ENCODE results near the gene BMAL1. TPM values are rescaled to one million over a fixed set of nuclear protein-coding genes. Genes with fewer than 3 reads are reported as not detected.

Gene BMAL1
- polyA plus RNA-seq, 3 donors from 2014 or later: 20.2 to 29.6 (median 20.2) TPM

- Mint-ChIP-seq H3K36me3 (peaks cover 0 to 6% (median 4%) of the 10 kb centered on the region in 3 donors), H3K27ac (peak overlapping the region in 5 of 6 donors; percentile 74 to 86 (median 82)), H3K4me3 (peak overlapping the region; percentile 40 to 80 (median 76)), H3K9me3 (no peaks in the 10 kb centered on the region), H3K27me3 (ENCODE audit: low read depth in 3 of 3) (peaks cover 0 to 7% (median 0%) of the 10 kb centered on the region in 3 donors), H3K4me1 (no peaks in the 10 kb centered on the region)
- DNase-seq: no peak
Observed at GRCh38 chr11:13303668-13304649, 26.4 kb downstream of the BMAL1 start.

DNA sequence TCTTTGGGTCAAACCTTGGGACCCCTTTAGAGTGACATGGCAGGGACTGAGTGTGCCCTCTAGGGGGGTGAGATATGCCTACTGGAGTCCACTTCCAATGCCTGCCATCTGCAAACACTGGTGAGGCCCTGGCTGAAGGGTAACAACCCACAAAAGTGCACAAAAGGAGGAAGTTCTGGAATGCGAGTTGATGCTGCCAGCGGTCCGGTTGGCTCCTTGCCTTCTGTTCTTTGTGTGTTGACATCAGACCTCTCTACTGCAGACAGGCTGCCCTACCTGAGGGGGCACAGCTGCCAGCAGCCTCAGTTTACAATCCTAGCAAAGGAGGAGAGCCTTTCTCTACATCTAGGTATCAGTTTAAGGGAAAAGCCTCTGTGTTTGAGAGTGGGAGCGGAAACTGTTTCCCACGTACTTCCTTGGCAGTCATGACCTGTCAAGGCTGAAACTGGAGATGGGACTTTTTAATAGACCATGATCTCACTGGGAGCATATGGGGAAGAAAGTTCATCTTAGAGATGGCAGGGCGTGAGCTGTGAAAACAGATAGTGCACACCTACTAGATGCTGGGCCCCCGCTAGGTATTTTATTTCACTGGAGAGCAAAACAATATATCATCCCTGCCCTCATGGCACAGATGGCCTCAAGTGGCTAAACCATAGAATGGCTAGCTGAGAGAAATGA is 27.2 kb downstream of the BMAL1 start:
- Mint-ChIP-seq H3K4me1 (no peaks in the 10 kb centered on the region), H3K9me3 (no peaks in the 10 kb centered on the region), H3K27ac (peak overlapping the region in 3 of 6 donors; percentile 1 to 79 (median 24)), H3K27me3 (ENCODE audit: low read depth in 3 of 3) (peaks cover 0 to 7% (median 0%) of the 10 kb centered on the region in 3 donors), H3K4me3 (peak overlapping the region in 1 of 5 donors; percentile 18), H3K36me3 (peaks cover 0 to 6% (median 0%) of the 10 kb centered on the region in 3 donors)
- no peak for DNase-seq

GRCh38 chr11:13308704-13309103 is 31.1 kb downstream of the BMAL1 start:
- Mint-ChIP-seq H3K4me3 (no peak overlapping the region), H3K9me3 (no peaks in the 10 kb centered on the region), H3K27me3 (ENCODE audit: low read depth in 3 of 3) (peaks cover 1 to 5% (median 2%) of the 10 kb centered on the region in 3 donors), H3K27ac (no peak overlapping the region), H3K4me1 (peaks cover 0 to 14% of the 10 kb centered on the region in 2 donors), H3K36me3 (peaks cover 0 to 22% (median 10%) of the 10 kb centered on the region in 3 donors)
- DNase-seq: no peak

GRCh38 chr11:13309156-13309555 is 31.6 kb downstream of the BMAL1 start:
- Mint-ChIP-seq H3K4me3 (no peak overlapping the region), H3K9me3 (no peaks in the 10 kb centered on the region), H3K27ac (peak overlapping the region in 1 of 6 donors; percentile 12), H3K27me3 (ENCODE audit: low read depth in 3 of 3) (peaks cover 1 to 4% (median 2%) of the 10 kb centered on the region in 3 donors), H3K36me3 (peaks cover 0 to 22% (median 6%) of the 10 kb centered on the region in 3 donors), H3K4me1 (peaks cover 0 to 19% of the 10 kb centered on the region in 2 donors)
- DNase-seq: no peak

DNA sequence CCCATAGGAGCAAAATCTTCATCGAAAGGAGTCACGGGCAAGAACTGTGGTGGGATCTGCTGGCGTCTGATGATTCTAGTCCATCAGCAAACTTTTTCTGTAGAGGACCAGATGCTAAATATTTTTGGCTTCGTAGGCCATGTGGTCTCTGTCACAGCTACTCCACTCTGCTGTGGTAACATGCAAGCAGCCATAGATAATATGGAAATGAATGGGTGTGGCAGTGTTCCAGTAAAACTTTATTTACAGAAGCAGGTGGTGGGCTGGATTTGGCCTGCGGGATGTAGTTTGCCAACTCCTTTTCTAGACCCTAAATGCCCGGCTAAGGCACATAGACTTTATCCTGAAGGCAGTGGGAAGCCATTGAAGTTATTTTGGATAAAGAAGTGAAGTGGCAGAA is 32.9 kb downstream of the BMAL1 start:
- Mint-ChIP-seq H3K27me3 (ENCODE audit: low read depth in 3 of 3) (peaks cover 1 to 4% (median 2%) of the 10 kb centered on the region in 3 donors), H3K4me3 (peak overlapping the region in 1 of 5 donors; percentile 36), H3K9me3 (no peaks in the 10 kb centered on the region), H3K4me1 (peaks cover 0 to 32% of the 10 kb centered on the region in 2 donors), H3K27ac (peak overlapping the region in 5 of 6 donors; percentile 8 to 72 (median 25)), H3K36me3 (peaks cover 0 to 22% (median 6%) of the 10 kb centered on the region in 3 donors)
- DNase-seq: no peak

GRCh38 chr11:13311570-13311969 is 34.0 kb downstream of the BMAL1 start:
- Mint-ChIP-seq H3K27me3 (ENCODE audit: low read depth in 3 of 3) (peaks cover 1 to 4% (median 2%) of the 10 kb centered on the region in 3 donors), H3K27ac (peak overlapping the region in 5 of 6 donors; percentile 18 to 76 (median 58)), H3K36me3 (peaks cover 0 to 22% (median 6%) of the 10 kb centered on the region in 3 donors), H3K4me1 (peaks cover 0 to 43% of the 10 kb centered on the region in 2 donors), H3K9me3 (no peaks in the 10 kb centered on the region), H3K4me3 (peak overlapping the region in 1 of 5 donors; percentile 36)
- no peak for DNase-seq

DNA sequence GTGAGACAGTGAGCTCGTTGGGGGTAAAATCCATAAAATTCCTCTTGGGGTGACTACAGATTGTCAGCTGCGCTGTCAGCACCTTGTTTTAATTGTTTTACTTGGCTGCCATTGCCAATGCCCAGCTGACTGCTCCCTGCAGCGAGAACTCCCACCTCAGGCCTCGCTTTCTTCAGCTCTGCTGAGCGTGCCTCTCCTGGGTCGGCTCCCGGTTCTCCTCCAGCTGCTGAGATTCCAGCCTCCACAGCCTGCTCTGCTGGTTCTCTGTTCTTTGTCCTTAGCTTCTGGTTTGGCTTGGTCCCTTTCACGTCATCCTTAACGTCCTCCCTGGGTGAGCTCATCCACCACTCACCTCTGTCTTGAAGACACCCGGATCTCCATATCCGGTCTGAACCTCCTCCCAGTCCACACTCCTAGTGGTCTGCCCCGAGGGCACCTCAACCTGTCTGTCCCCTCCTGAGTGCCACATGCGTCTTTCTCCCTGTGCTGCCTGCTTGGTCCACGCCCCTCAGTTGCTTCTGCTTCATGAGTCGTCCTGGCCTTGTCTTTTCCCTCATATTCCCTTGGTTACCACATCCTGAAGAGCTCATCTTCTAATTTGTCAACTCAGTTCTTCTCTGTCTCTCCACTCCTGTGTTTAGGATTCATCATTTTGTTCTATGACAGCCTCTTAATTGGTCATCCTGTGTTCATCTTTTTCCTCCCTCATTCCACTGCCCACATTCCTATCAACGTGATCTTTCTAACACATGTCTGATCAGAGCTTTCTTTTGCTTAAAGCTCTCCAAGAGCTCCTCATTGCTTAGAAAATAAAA is 35.6 kb downstream of the BMAL1 start:
- Mint-ChIP-seq H3K4me3 (peak overlapping the region in 1 of 5 donors; percentile 33), H3K9me3 (no peaks in the 10 kb centered on the region), H3K4me1 (peaks cover 0 to 58% of the 10 kb centered on the region in 2 donors), H3K27ac (peak overlapping the region in 5 of 6 donors; percentile 3 to 89 (median 47)), H3K36me3 (peaks cover 0 to 22% (median 6%) of the 10 kb centered on the region in 3 donors), H3K27me3 (ENCODE audit: low read depth in 3 of 3) (peaks cover 1 to 4% (median 2%) of the 10 kb centered on the region in 3 donors)
- DNase-seq: no peak

DNA sequence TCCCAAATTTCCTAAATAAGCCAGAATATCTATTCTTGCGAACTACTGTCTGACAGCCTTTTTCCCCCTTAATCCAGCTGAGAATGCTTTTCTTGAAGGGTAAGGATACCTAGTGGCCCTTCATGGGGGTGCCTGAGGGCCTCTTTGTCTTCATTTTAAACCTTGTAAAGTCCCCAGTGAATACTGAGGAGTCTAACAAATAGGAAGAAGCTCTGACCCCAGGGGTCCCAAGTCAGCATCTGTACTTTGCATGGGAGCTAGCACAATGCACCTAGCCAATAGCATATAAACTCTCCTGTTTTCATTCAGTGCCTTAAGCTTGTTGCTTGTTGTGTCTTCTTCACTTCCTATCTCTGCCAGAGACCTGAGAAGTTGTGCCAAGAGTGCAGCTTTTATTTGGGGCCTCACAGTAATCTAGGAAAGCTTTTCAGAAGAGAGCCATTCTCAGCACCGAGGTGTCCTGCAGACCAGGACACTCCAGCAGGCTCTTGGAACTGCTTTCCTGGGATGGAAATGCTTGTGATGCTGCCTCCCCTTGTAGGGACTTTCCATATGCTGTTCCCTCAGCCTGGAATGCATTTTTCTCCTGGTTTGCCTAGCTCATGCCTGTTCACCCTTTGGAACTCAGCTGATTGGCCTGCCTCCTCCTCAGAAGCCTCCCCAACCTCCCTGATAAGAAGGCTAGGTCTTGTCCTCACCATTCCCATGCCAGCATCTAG is 37.2 kb downstream of the BMAL1 start:
- peaks cover 1 to 4% (median 2%) of the 10 kb centered on the region in 3 donors for H3K27me3 Mint-ChIP-seq (ENCODE audit: low read depth in 3 of 3)
- H3K4me1 Mint-ChIP-seq: peaks cover 0 to 70% of the 10 kb centered on the region in 2 donors
- DNase-seq: no peak
- H3K36me3 Mint-ChIP-seq: peaks cover 0 to 22% (median 6%) of the 10 kb centered on the region in 3 donors
- H3K9me3 Mint-ChIP-seq: no peaks in the 10 kb centered on the region
- H3K27ac Mint-ChIP-seq: peak overlapping the region; percentile 64 to 90 (median 70)
- peak overlapping the region in 1 of 5 donors; percentile 45 for H3K4me3 Mint-ChIP-seq

DNA sequence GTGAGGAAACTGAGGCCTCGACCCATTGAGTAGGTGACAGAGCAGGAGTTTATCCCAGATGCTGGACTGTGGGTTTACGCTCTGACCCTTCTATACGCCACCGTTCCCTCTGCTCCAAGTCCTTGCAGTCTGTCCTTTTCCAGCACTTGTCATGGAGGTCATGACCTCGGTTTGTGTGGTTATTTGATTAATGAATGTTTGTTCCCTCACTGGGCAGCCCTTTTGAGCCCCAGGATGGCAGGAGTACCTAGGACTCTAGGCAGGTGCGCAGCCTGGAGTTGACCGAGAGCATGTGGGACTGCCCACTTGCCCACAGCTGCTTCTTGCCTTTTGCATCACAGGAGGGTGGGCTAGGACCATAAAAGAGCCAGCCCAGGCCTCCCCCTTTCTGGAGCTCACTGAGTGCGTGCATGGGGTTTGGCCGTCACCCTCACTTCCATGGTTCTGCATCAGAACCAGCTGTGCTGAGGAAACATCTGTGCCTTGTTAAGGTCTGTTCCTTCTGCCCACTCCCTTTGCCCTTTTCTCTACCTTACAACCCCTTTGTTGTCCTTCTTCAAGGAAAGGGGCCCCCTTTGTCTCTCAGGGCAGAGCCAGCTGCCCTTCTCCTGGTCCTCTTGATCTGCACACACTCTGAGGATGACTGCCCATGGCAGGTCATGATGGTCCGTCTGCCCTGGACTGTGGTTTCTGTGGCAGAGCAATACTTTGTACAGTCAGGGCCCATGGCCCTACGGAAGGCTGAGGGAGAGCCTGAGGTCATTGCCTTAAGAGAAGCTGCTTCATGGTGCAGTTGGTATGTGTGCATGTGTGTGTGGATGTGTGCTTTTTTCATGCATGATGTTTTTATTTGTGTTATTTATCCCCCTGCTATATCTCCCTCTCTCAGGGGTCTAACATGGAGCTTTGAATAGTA is 38.2 kb downstream of the BMAL1 start:
- peak overlapping the region; percentile 64 to 90 (median 84) for H3K27ac Mint-ChIP-seq
- DNase-seq: no peak
- no peaks in the 10 kb centered on the region for H3K9me3 Mint-ChIP-seq
- peaks cover 0 to 20% (median 4%) of the 10 kb centered on the region in 3 donors for H3K36me3 Mint-ChIP-seq
- H3K4me3 Mint-ChIP-seq: peak overlapping the region; percentile 16 to 73 (median 39)
- H3K4me1 Mint-ChIP-seq: peaks cover 0 to 80% of the 10 kb centered on the region in 2 donors
- H3K27me3 Mint-ChIP-seq (ENCODE audit: low read depth in 3 of 3): peaks cover 0 to 2% (median 1%) of the 10 kb centered on the region in 3 donors

GRCh38 chr11:13316528-13316961 is 39.0 kb downstream of the BMAL1 start:
- Mint-ChIP-seq H3K27me3 (ENCODE audit: low read depth in 3 of 3) (peaks cover 0 to 1% (median 0%) of the 10 kb centered on the region in 3 donors), H3K27ac (peak overlapping the region; percentile 64 to 90 (median 84)), H3K36me3 (peaks cover 0 to 13% (median 0%) of the 10 kb centered on the region in 3 donors), H3K9me3 (no peaks in the 10 kb centered on the region), H3K4me1 (peaks cover 0 to 87% of the 10 kb centered on the region in 2 donors), H3K4me3 (peak overlapping the region in 4 of 5 donors; percentile 38 to 62 (median 46))
- DNase-seq: no peak

- H3K4me3 Mint-ChIP-seq: peak overlapping the region in 4 of 5 donors; percentile 4 to 67 (median 34)
- peak overlapping the region; percentile 19 to 82 (median 74) for H3K27ac Mint-ChIP-seq
- H3K9me3 Mint-ChIP-seq: no peaks in the 10 kb centered on the region
- H3K4me1 Mint-ChIP-seq: peaks cover 0 to 93% of the 10 kb centered on the region in 2 donors
- peaks cover 0 to 6% (median 0%) of the 10 kb centered on the region in 3 donors for H3K36me3 Mint-ChIP-seq
- H3K27me3 Mint-ChIP-seq (ENCODE audit: low read depth in 3 of 3): peaks cover 0 to 1% (median 0%) of the 10 kb centered on the region in 3 donors
- DNase-seq: no peak
Observed at GRCh38 chr11:13317293-13318080, 39.9 kb downstream of the BMAL1 start.
